Subcutaneous abdominal adipose tissue (tissue), 5 donors: ENCODE data around the gene ARHGEF1.
A peak's percentile ranks its signal among the peaks of the same experiment; 100 is the strongest.
"Not testable (repeated sequence)": the region's sequence is repeated elsewhere in the genome, so short reads cannot be mapped to it uniquely, and the experiment has no call there.

ENCODE experiments used
- H3K27ac ChIP-seq: one replicate; pipeline ENCODE4 v1.7.0; 2013; ENCODE audit warnings: low read depth, mild to moderate bottlenecking, inconsistent platforms, low read length, moderate library complexity
- H3K27me3 ChIP-seq, 5 donors: one replicate each; pipeline ENCODE4 v1.7.0; 2013; ENCODE audit warnings: low read length in 5 of 5, inconsistent platforms in 1 of 5; ENCODE audit not compliant: control insufficient read depth in 5 of 5, insufficient read depth in 4 of 5
- H3K36me3 ChIP-seq, 5 donors: one replicate each; pipeline ENCODE4 v1.7.0; 2013; ENCODE audit warnings: low read length in 5 of 5; ENCODE audit not compliant: control insufficient read depth in 5 of 5, insufficient read depth in 5 of 5
- H3K4me1 ChIP-seq, 5 donors: one replicate each; pipeline ENCODE4 v1.7.0; 2013; ENCODE audit warnings: low read length in 5 of 5, mild to moderate bottlenecking in 3 of 5, moderate library complexity in 1 of 5; ENCODE audit not compliant: control insufficient read depth in 5 of 5, insufficient read depth in 5 of 5
- H3K4me3 ChIP-seq, 5 donors: one replicate each; pipeline ENCODE4 v1.7.0; 2013; ENCODE audit warnings: low read length in 5 of 5, low read depth in 1 of 5
- H3K9ac ChIP-seq, 5 donors: one replicate each; pipeline ENCODE4 v1.7.0; 2013; ENCODE audit warnings: low read length in 5 of 5, mild to moderate bottlenecking in 4 of 5, moderate library complexity in 3 of 5
- H3K9me3 ChIP-seq, 5 donors: one replicate each; pipeline ENCODE4 v1.7.0; 2013; ENCODE audit warnings: low read length in 5 of 5; ENCODE audit not compliant: control insufficient read depth in 5 of 5
- donor health status: healthy.
- donor health status: healthy.
- donor health status: healthy.
- donor health status: healthy.
- donor health status: healthy.

The ARHGEF1 gene

GRCh38 chr19:41910240-41910991 lies 27.4 kb downstream of the ARHGEF1 start:
- H3K27ac ChIP-seq, result no peak overlapping the region
- peaks cover 0 to 21% (median 18%) of the 10 kb centered on the region in 5 donors for H3K36me3 ChIP-seq
- no peak overlapping the region for H3K9ac ChIP-seq
- peaks cover 0 to 4% (median 0%) of the 10 kb centered on the region in 5 donors for H3K4me1 ChIP-seq
- peaks cover 24 to 41% (median 33%) of the 10 kb centered on the region in 5 donors for H3K27me3 ChIP-seq
- H3K4me3 ChIP-seq, result no peak overlapping the region
- no peaks in the 10 kb centered on the region for H3K9me3 ChIP-seq

GRCh38 chr19:41910992-41911888 lies 28.3 kb downstream of the ARHGEF1 start:
- H3K9ac ChIP-seq, result no peak overlapping the region
- H3K36me3 ChIP-seq, result peaks cover 0 to 12% (median 9%) of the 10 kb centered on the region in 5 donors
- H3K9me3 ChIP-seq, result no peaks in the 10 kb centered on the region
- H3K27ac ChIP-seq, result no peak overlapping the region
- peaks cover 31 to 49% (median 35%) of the 10 kb centered on the region in 5 donors for H3K27me3 ChIP-seq
- peaks cover 0 to 6% (median 0%) of the 10 kb centered on the region in 5 donors for H3K4me1 ChIP-seq
- no peak overlapping the region for H3K4me3 ChIP-seq

- Histone ChIP-seq H3K4me3 (no peak overlapping the region), H3K9ac (no peak overlapping the region), H3K27me3 (peaks cover 39 to 57% (median 39%) of the 10 kb centered on the region in 5 donors), H3K9me3 (no peaks in the 10 kb centered on the region), H3K4me1 (peaks cover 0 to 6% (median 0%) of the 10 kb centered on the region in 5 donors), H3K27ac (no peak overlapping the region), H3K36me3 (peaks cover 0 to 4% (median under 1%) of the 10 kb centered on the region in 5 donors)
Observed at GRCh38 chr19:41911889-41912731, 29.1 kb downstream of the ARHGEF1 start.

GRCh38 chr19:41912899-41913537 lies 30.0 kb downstream of the ARHGEF1 start:
- H3K9ac ChIP-seq, result no peak overlapping the region
- peaks cover 0 to 6% (median 0%) of the 10 kb centered on the region in 5 donors for H3K4me1 ChIP-seq
- H3K4me3 ChIP-seq, result no peak overlapping the region
- no peaks in the 10 kb centered on the region for H3K9me3 ChIP-seq
- H3K36me3 ChIP-seq, result no peaks in the 10 kb centered on the region
- H3K27ac ChIP-seq, result no peak overlapping the region
- peaks cover 44 to 64% (median 46%) of the 10 kb centered on the region in 5 donors for H3K27me3 ChIP-seq

- Histone ChIP-seq H3K36me3 (no peaks in the 10 kb centered on the region), H3K4me3 (no peak overlapping the region), H3K27ac (no peak overlapping the region), H3K9ac (no peak overlapping the region), H3K4me1 (peaks cover 0 to 6% (median 0%) of the 10 kb centered on the region in 5 donors), H3K27me3 (peaks cover 44 to 71% (median 54%) of the 10 kb centered on the region in 5 donors), H3K9me3 (no peaks in the 10 kb centered on the region)
Observed at GRCh38 chr19:41913538-41914423, 30.8 kb downstream of the ARHGEF1 start.

GRCh38 chr19:41914424-41914834 lies 31.4 kb downstream of the ARHGEF1 start:
- not testable (repeated sequence) for H3K36me3 ChIP-seq, H3K4me1 ChIP-seq, H3K27ac ChIP-seq, H3K9ac ChIP-seq, H3K9me3 ChIP-seq, H3K4me3 ChIP-seq
- peaks cover 44 to 78% (median 59%) of the 10 kb centered on the region in 5 donors for H3K27me3 ChIP-seq

GRCh38 chr19:41915021-41915775 lies 32.2 kb downstream of the ARHGEF1 start:
- peaks cover 0 to 6% (median 0%) of the 10 kb centered on the region in 5 donors for H3K4me1 ChIP-seq
- H3K9ac ChIP-seq, result no peak overlapping the region
- no peaks in the 10 kb centered on the region for H3K36me3 ChIP-seq
- no peak overlapping the region for H3K27ac ChIP-seq
- peaks cover 44 to 82% (median 67%) of the 10 kb centered on the region in 5 donors for H3K27me3 ChIP-seq
- H3K9me3 ChIP-seq, result no peaks in the 10 kb centered on the region
- peak overlapping the region in 1 of 5 donors; percentile 9 for H3K4me3 ChIP-seq

GRCh38 chr19:41915776-41916414 lies 32.9 kb downstream of the ARHGEF1 start:
- Histone ChIP-seq H3K27me3 (peaks cover 39 to 87% (median 74%) of the 10 kb centered on the region in 5 donors), H3K36me3 (no peaks in the 10 kb centered on the region), H3K27ac (no peak overlapping the region), H3K9me3 (no peaks in the 10 kb centered on the region), H3K4me1 (peaks cover 0 to 6% (median 0%) of the 10 kb centered on the region in 5 donors), H3K4me3 (no peak overlapping the region), H3K9ac (no peak overlapping the region)
